K562 (cell line): ENCODE measurements around the gene PHEX. TPM values are rescaled to one million over a fixed set of nuclear protein-coding genes. Genes with fewer than 3 reads are reported as not detected.

Source experiments
- ATAC-seq: fragments of 200-7000 bp; cut with Tn5 transposase; 3 replicates; pipeline ENCODE4 v1.9.1; 2020; ENCODE audit warnings: moderate library complexity
- BruUV-seq: library from RNA; stranded (reverse); fragments of 400-500 nt; replicated peaks from 2 replicates; lab custom pipeline; 2021; lab: Mats Ljungman, UMichigan
- CTCF ChIA-PET: fragments of 300-600 bp; formaldehyde crosslinking; extraction: SDS; loops from one replicate; lab custom pipeline; 2021; ENCODE audit warnings: low intra/inter-chr PET ratio; lab: Yijun Ruan, JAX
- POLR2A ChIA-PET: fragments of 300-600, 350-650 bp; sonication (Branson Sonifier 250); formaldehyde crosslinking; extraction: SDS; loops from one replicate; lab custom pipeline; 2021; ENCODE audit warnings: antibody characterized with exemption, inconsistent platforms; lab: Yijun Ruan, JAX
- DNase-seq, 4 experiments: peaks; one replicate each; pipeline versions ENCODE4 v3.0.0 to v3.0.0-alpha.2; 2011 to 2018; ENCODE audit warnings: low spot score in 3 of 4, mixed read lengths in 3 of 4; ENCODE audit errors: extremely low read depth in 1 of 4
- FAIRE-seq: peaks from 2 replicates; lab custom pipeline; 2011; peaks lifted over from hg19 to GRCh38; lab: Jason Lieb, UNC
- H2AFZ ChIP-seq: 2 replicates; pipeline ENCODE4 v1.6.0; 2011; ENCODE audit warnings: low read depth, low read length, control low read depth, inconsistent platforms
- H3K27ac ChIP-seq: fragments of 200-600 bp; 3 replicates; pipeline ENCODE4 v1.8.0; 2011; ENCODE audit warnings: low read depth, mild to moderate bottlenecking, control low read depth, inconsistent platforms, low read length, moderate library complexity, mixed read lengths; ENCODE audit errors: extremely low read depth
- H3K27me3 ChIP-seq, 2 experiments: fragments of 300-600 bp in 1 of 2; 2 replicates in 1 of 2; 3 replicates in 1 of 2; pipeline versions ENCODE4 v1.6.0 to v1.8.0; 2011; ENCODE audit warnings: inconsistent platforms in 2 of 2, low read length in 2 of 2, mild to moderate bottlenecking in 1 of 2, mixed read lengths in 1 of 2, moderate library complexity in 1 of 2; ENCODE audit not compliant: control insufficient read depth in 2 of 2, insufficient read depth in 2 of 2
- H3K36me3 ChIP-seq: fragments of 300-600 bp; 3 replicates; pipeline ENCODE4 v1.8.0; 2011; ENCODE audit warnings: mild to moderate bottlenecking, low read length, inconsistent platforms; ENCODE audit not compliant: control insufficient read depth, insufficient read depth
- H3K4me1 ChIP-seq, 2 experiments: fragments of 200-600 bp in 1 of 2; replicated peaks in 1 of 2; 2 replicates in 1 of 2; 3 replicates in 1 of 2; pipeline versions ENCODE4 v1.5.1 to v1.8.0; 2011; ENCODE audit warnings: inconsistent platforms in 2 of 2, low read length in 2 of 2, mild to moderate bottlenecking in 1 of 2, mixed read lengths in 1 of 2, moderate library complexity in 1 of 2; ENCODE audit not compliant: control insufficient read depth in 2 of 2, insufficient read depth in 2 of 2
- H3K4me2 ChIP-seq: 2 replicates; pipeline ENCODE4 v1.6.1; 2011; ENCODE audit warnings: low read length, control low read depth, inconsistent platforms, mixed read lengths; ENCODE audit not compliant: insufficient read depth
- H3K4me3 ChIP-seq: fragments of 200-600 bp; sonication (generic), shearing (Covaris generic); 2 replicates; pipeline ENCODE4 v1.5.1; 2016; ENCODE audit warnings: control low read depth, inconsistent platforms
- H3K79me2 ChIP-seq: fragments of 200-600 bp; 3 replicates; pipeline ENCODE4 v1.8.0; 2011; ENCODE audit warnings: low read length, inconsistent platforms; ENCODE audit not compliant: control insufficient read depth, insufficient read depth
- H3K9ac ChIP-seq, 2 experiments: 2 replicates each; pipeline versions ENCODE4 v1.6.0 to v1.6.1; 2011; ENCODE audit warnings: low read depth in 2 of 2, low read length in 2 of 2, control low read depth in 1 of 2, inconsistent platforms in 1 of 2, mild to moderate bottlenecking in 1 of 2, mixed read lengths in 1 of 2; ENCODE audit not compliant: insufficient read depth in 1 of 2
- H3K9me1 ChIP-seq: one replicate; pipeline ENCODE4 v1.6.0; 2011; ENCODE audit warnings: inconsistent platforms, mild to moderate bottlenecking, low read length, moderate library complexity; ENCODE audit not compliant: control insufficient read depth, insufficient read depth
- H3K9me3 ChIP-seq: replicated peaks from 2 replicates; pipeline ENCODE4 v1.5.1; 2011; ENCODE audit warnings: low read depth, low read length, inconsistent platforms; ENCODE audit not compliant: control insufficient read depth, insufficient read depth
- H4K20me1 ChIP-seq: replicated peaks from 2 replicates; pipeline ENCODE4 v1.6.1; 2011; ENCODE audit warnings: low read length, inconsistent platforms, mixed read lengths; ENCODE audit not compliant: control insufficient read depth, insufficient read depth
- ETS2 ChIP-seq: IDR thresholded peaks from 2 replicates; pipeline ENCODE4 v1.6.1; 2016; ENCODE audit warnings: borderline replicate concordance, missing genetic modification characterization, mild to moderate bottlenecking, moderate library complexity, missing compliant biosample characterization; ENCODE audit not compliant: poor library complexity, severe bottlenecking
- ETV6 ChIP-seq, 3 experiments: fragments of 150-350 bp in 1 of 3; sonication (generic) in 1 of 3; formaldehyde crosslinking in 1 of 3; IDR thresholded peaks; 2 replicates each; pipeline versions ENCODE4 v1.6.1 to v1.8.0; 2014 to 2022; ENCODE audit warnings: borderline replicate concordance in 2 of 3, low read depth in 2 of 3, antibody characterized with exemption in 1 of 3, low read length in 1 of 3, mild to moderate bottlenecking in 1 of 3, missing genetic modification reagents in 1 of 3
- GTF2F1 ChIP-seq: IDR thresholded peaks from 2 replicates; pipeline ENCODE4 v1.6.1; 2011; ENCODE audit warnings: low read depth, low read length, improper control_type of control experiment
- ILF3 ChIP-seq: fragments of 450-650 bp; IDR thresholded peaks from 2 replicates; pipeline ENCODE4 v1.6.1; 2018; ENCODE audit warnings: antibody characterized with exemption, mild to moderate bottlenecking, moderate library complexity, borderline replicate concordance
- MTF1 ChIP-seq: fragments of 250-450 bp; sonication (Bioruptor Pico); IDR thresholded peaks from 2 replicates; pipeline ENCODE4 v1.9.0; 2021; ENCODE audit warnings: moderate library complexity, mild to moderate bottlenecking, inconsistent platforms, borderline replicate concordance
- NFATC3 ChIP-seq: fragments of 450-650 bp; IDR thresholded peaks from 2 replicates; pipeline ENCODE4 v1.6.1; 2017; ENCODE audit warnings: mild to moderate bottlenecking
- RAD21 ChIP-seq, 2 experiments: fragments of 250-450 bp in 1 of 2; fragments of 450-650 bp in 1 of 2; sonication (Bioruptor Pico) in 1 of 2; formaldehyde crosslinking in 1 of 2; IDR thresholded peaks in 1 of 2; conservative IDR thresholded peaks in 1 of 2; 2 replicates each; pipeline versions ENCODE4 v1.4.0 to v1.8.0; 2020 to 2022; ENCODE audit warnings: mild to moderate bottlenecking in 2 of 2, moderate library complexity in 1 of 2
- RBM14 ChIP-seq: fragments of 200-400 bp; formaldehyde crosslinking; IDR thresholded peaks from 2 replicates; pipeline ENCODE4 v1.6.1; 2018; ENCODE audit warnings: low read depth, mild to moderate bottlenecking, low read length, moderate library complexity, borderline replicate concordance; ENCODE audit not compliant: insufficient read depth
- TBL1XR1 ChIP-seq, 2 experiments: IDR thresholded peaks; 2 replicates each; pipeline ENCODE4 v1.6.1; 2012; ENCODE audit warnings: improper control_type of control experiment in 2 of 2, low read length in 2 of 2, mild to moderate bottlenecking in 1 of 2
- ZNF592 ChIP-seq: fragments of 450-650 bp; IDR thresholded peaks from 2 replicates; pipeline ENCODE4 v1.6.1; 2017; ENCODE audit warnings: antibody characterized with exemption, mild to moderate bottlenecking
- WGBS: fragments of 100-300 bp; shearing (Covaris generic); methylation state at CpG from one replicate; pipeline ENCODE4 v1.1.6; 2016; ENCODE audit warnings: low coverage, mixed read lengths; ENCODE audit not compliant: insufficient coverage; ENCODE audit errors: missing lambda C conversion rate; 5-methylcytosine and 5-hydroxymethylcytosine counted together
- in situ Hi-C: fragments of 300-500 bp; cut with MboI; formaldehyde crosslinking; loops from 4 replicates; pipeline ENCODE4 v1.15.0; 2018; ENCODE audit warnings: inconsistent platforms, mixed read lengths
- intact Hi-C: fragments of 100-400 bp; cut with micrococcal nuclease; formaldehyde crosslinking; loops from 2 replicates; pipeline ENCODE4 v1.14.2; 2022
- polyA plus RNA-seq, 8 experiments: library from polyadenylated mRNA; depleted of rRNA in 4 of 8; stranded (reverse) in 5 of 8; unstranded in 3 of 8; fragments of >200 nt; fragmentation: Nextera tagmentation in 2 of 8; fragmentation: Illumina TruSeq in 1 of 8; extraction: Ambion mirVana in 2 of 8; extraction: Trizol in 1 of 8; gene quantifications; 2 replicates each; pipeline versions ENCODE4 v1.2.1 to v1.2.3, GENCODE V29; 2011 to 2014; ENCODE audit warnings: inconsistent platforms in 1 of 8, missing spikeins in 1 of 8
- total RNA-seq, 7 experiments: library from RNA; depleted of rRNA in 6 of 7; stranded (reverse); fragments of >200 nt in 6 of 7; fragmentation: Illumina TruSeq in 2 of 7; extraction: Trizol in 2 of 7; gene quantifications; 2 replicates each; pipeline versions ENCODE4 v1.2.1 to v1.2.3, GENCODE V29; 2011 to 2021; ENCODE audit warnings: low replicate concordance in 1 of 7

Gene PHEX
- total and polyA plus RNA-seq, 9 of the 15 experiments (the other 6 are each of a cell fraction or from before 2014, with no cell fraction given), result 0.01 to 0.11 (median 0.04) TPM; not detected in 6

- Histone ChIP-seq H4K20me1 (no peaks in the 10 kb centered on the region), H2AFZ (no peak overlapping the region), H3K4me1 (no peaks in the 10 kb centered on the region), H3K4me3 (no peak overlapping the region), H3K36me3 (no peaks in the 10 kb centered on the region), H3K9me1 (no peaks in the 10 kb centered on the region), H3K9me3 (no peaks in the 10 kb centered on the region), H3K4me2 (no peak overlapping the region), H3K27me3 (no peaks in the 10 kb centered on the region), H3K79me2 (no peaks in the 10 kb centered on the region), H3K9ac (no peak overlapping the region), H3K27ac (no peak overlapping the region)
- in situ Hi-C loops, result no loop called here
- POLR2A ChIA-PET, result interaction anchor here (0.6 kb wide), 1 partner anchor 12 kb away, joined by 4 read pairs; no protein-coding TSS in a partner anchor
- CTCF ChIA-PET, result no interaction called here
- 0% methylated on average over 2 of the region's 2 CpGs for WGBS
- DNase-seq (no peak), ATAC-seq (no peak), FAIRE-seq (no peak)
- intact Hi-C loops, result no loop called here
- no TSS peak for BruUV-seq
- TF ChIP-seq RBM14 (no peak), ZNF592 (no peak), RAD21 (CRISPR knock-in tag; conservative IDR thresholded peaks at IDR 0.05 in 1 of 2, IDR thresholded peaks at IDR 0.05 in 1 of 2) (no peak), ETS2 (tag) (no peak), GTF2F1 (no peak), NFATC3 (no peak), TBL1XR1 (IDR thresholded peaks at IDR 0.05; ENCODE audit: low read length in 2 of 2) (no peak), ETV6 (IDR thresholded peaks at IDR 0.05; ENCODE audit: borderline replicate concordance in 1 of 2, low read depth in 2 of 2, low read length in 1 of 2) (no peak), ETV6 (CRISPR knock-in tag; IDR thresholded peaks at IDR 0.05; ENCODE audit: borderline replicate concordance) (no peak), ILF3 (no peak), MTF1 (CRISPR knock-in tag) (no peak)
Observed at GRCh38 chrX:22184096-22184495, 152.0 kb downstream of the PHEX start.
